Activated T-cell treated with anti-CD3 and anti-CD28 coated beads, Interleukin-2, amount 50 U/mL, for 24 hours (primary cell): ENCODE results near the gene LENG9.

Experiments used
- DNase-seq: peaks from one replicate; pipeline ENCODE4 v3.0.0-alpha.2; 2020
- H3K27ac Mint-ChIP-seq: 2 replicates; pipeline ENCODE4 v1.8.0; 2020; ENCODE audit warnings: mild to moderate bottlenecking, mixed read lengths
- H3K27me3 Mint-ChIP-seq: 2 replicates; pipeline ENCODE4 v1.8.0; 2020; ENCODE audit warnings: mixed read lengths
- H3K36me3 Mint-ChIP-seq: 2 replicates; pipeline ENCODE4 v1.8.0; 2020; ENCODE audit warnings: low read depth, mixed read lengths
- H3K4me1 Mint-ChIP-seq: 2 replicates; pipeline ENCODE4 v1.8.0; 2020; ENCODE audit warnings: low read depth, mixed read lengths
- H3K4me3 Mint-ChIP-seq: 2 replicates; pipeline ENCODE4 v1.8.0; 2020; ENCODE audit warnings: mild to moderate bottlenecking, moderate library complexity, mixed read lengths
- H3K9me3 Mint-ChIP-seq: 2 replicates; pipeline ENCODE4 v1.8.0; 2020; ENCODE audit warnings: mixed read lengths

Gene LENG9

GRCh38 chr19:54429545-54430227, 33.9 kb downstream of the LENG9 start:
- Mint-ChIP-seq H3K27me3 (peaks cover 39% of the 10 kb centered on the region), H3K27ac (no peak overlapping the region), H3K36me3 (no peaks in the 10 kb centered on the region), H3K4me1 (peaks cover 12% of the 10 kb centered on the region), H3K4me3 (no peak overlapping the region), H3K9me3 (no peaks in the 10 kb centered on the region)
- no peak for DNase-seq

GRCh38 chr19:54429176-54429495, 34.4 kb downstream of the LENG9 start:
- Mint-ChIP-seq H3K27me3 (peaks cover 44% of the 10 kb centered on the region), H3K4me1 (peaks cover 8% of the 10 kb centered on the region), H3K4me3 (no peak overlapping the region), H3K9me3 (no peaks in the 10 kb centered on the region), H3K36me3 (no peaks in the 10 kb centered on the region), H3K27ac (no peak overlapping the region)
- DNase-seq = no peak

- H3K9me3 Mint-ChIP-seq = no peaks in the 10 kb centered on the region
- no peaks in the 10 kb centered on the region for H3K36me3 Mint-ChIP-seq
- H3K4me1 Mint-ChIP-seq = peaks cover 5% of the 10 kb centered on the region
- peaks cover 50% of the 10 kb centered on the region for H3K27me3 Mint-ChIP-seq
- no peak for DNase-seq
- no peak overlapping the region for H3K4me3 Mint-ChIP-seq
- no peak overlapping the region for H3K27ac Mint-ChIP-seq
Measured at GRCh38 chr19:54428323-54429175, 35.0 kb downstream of the LENG9 start.

- Mint-ChIP-seq H3K4me3 (no peak overlapping the region), H3K27me3 (peaks cover 55% of the 10 kb centered on the region), H3K4me1 (peaks cover 5% of the 10 kb centered on the region), H3K27ac (no peak overlapping the region), H3K36me3 (no peaks in the 10 kb centered on the region), H3K9me3 (no peaks in the 10 kb centered on the region)
- DNase-seq = no peak
Measured at GRCh38 chr19:54427586-54427985, 36.0 kb downstream of the LENG9 start.

GRCh38 chr19:54426291-54426931, 37.2 kb downstream of the LENG9 start:
- H3K27me3 Mint-ChIP-seq = peaks cover 58% of the 10 kb centered on the region

GRCh38 chr19:54425382-54425723, 38.2 kb downstream of the LENG9 start:
- Mint-ChIP-seq H3K36me3 (no peaks in the 10 kb centered on the region), H3K27ac (no peak overlapping the region), H3K27me3 (peaks cover 62% of the 10 kb centered on the region), H3K4me3 (no peak overlapping the region), H3K9me3 (no peaks in the 10 kb centered on the region), H3K4me1 (no peaks in the 10 kb centered on the region)
- no peak for DNase-seq

More at GRCh38 chr19:54426291-54426931, 37.2 kb downstream of the LENG9 start:
- H3K36me3 Mint-ChIP-seq = no peaks in the 10 kb centered on the region
- peaks cover 5% of the 10 kb centered on the region for H3K4me1 Mint-ChIP-seq
- H3K27ac Mint-ChIP-seq = no peak overlapping the region
- no peaks in the 10 kb centered on the region for H3K9me3 Mint-ChIP-seq
- DNase-seq = no peak
- no peak overlapping the region for H3K4me3 Mint-ChIP-seq

GRCh38 chr19:54424660-54425381, 38.8 kb downstream of the LENG9 start:
- Mint-ChIP-seq H3K27ac (no peak overlapping the region), H3K36me3 (no peaks in the 10 kb centered on the region), H3K4me3 (no peak overlapping the region), H3K27me3 (peaks cover 64% of the 10 kb centered on the region), H3K4me1 (no peaks in the 10 kb centered on the region), H3K9me3 (no peaks in the 10 kb centered on the region)
- DNase-seq = no peak

- DNase-seq = no peak
- Mint-ChIP-seq H3K36me3 (no peaks in the 10 kb centered on the region), H3K27me3 (peaks cover 67% of the 10 kb centered on the region), H3K9me3 (no peaks in the 10 kb centered on the region), H3K27ac (no peak overlapping the region), H3K4me3 (no peak overlapping the region), H3K4me1 (no peaks in the 10 kb centered on the region)
Measured at GRCh38 chr19:54424201-54424600, 39.4 kb downstream of the LENG9 start.

- H3K4me1 Mint-ChIP-seq = peaks cover 13% of the 10 kb centered on the region
- DNase-seq = no peak
- H3K4me3 Mint-ChIP-seq = no peak overlapping the region
- H3K27ac Mint-ChIP-seq = no peak overlapping the region
- H3K9me3 Mint-ChIP-seq = no peaks in the 10 kb centered on the region
- H3K27me3 Mint-ChIP-seq = peaks cover 66% of the 10 kb centered on the region
- H3K36me3 Mint-ChIP-seq = no peaks in the 10 kb centered on the region
Measured at GRCh38 chr19:54422136-54422535, 41.4 kb downstream of the LENG9 start.

GRCh38 chr19:54421521-54421920, 42.1 kb downstream of the LENG9 start:
- Mint-ChIP-seq H3K4me1 (peaks cover 15% of the 10 kb centered on the region), H3K27ac (no peak overlapping the region), H3K27me3 (peaks cover 66% of the 10 kb centered on the region)

GRCh38 chr19:54421169-54421516, 42.4 kb downstream of the LENG9 start:
- Mint-ChIP-seq H3K4me1 (peaks cover 15% of the 10 kb centered on the region), H3K36me3 (no peaks in the 10 kb centered on the region), H3K9me3 (no peaks in the 10 kb centered on the region), H3K27me3 (peaks cover 66% of the 10 kb centered on the region), H3K4me3 (no peak overlapping the region), H3K27ac (no peak overlapping the region)
- no peak for DNase-seq

More at GRCh38 chr19:54421521-54421920, 42.1 kb downstream of the LENG9 start:
- Mint-ChIP-seq H3K9me3 (no peaks in the 10 kb centered on the region), H3K36me3 (no peaks in the 10 kb centered on the region), H3K4me3 (no peak overlapping the region)
- no peak for DNase-seq

GRCh38 chr19:54420383-54421168, 43.0 kb downstream of the LENG9 start:
- Mint-ChIP-seq H3K27ac (no peak overlapping the region), H3K36me3 (no peaks in the 10 kb centered on the region), H3K4me1 (peaks cover 17% of the 10 kb centered on the region), H3K4me3 (no peak overlapping the region), H3K27me3 (peaks cover 66% of the 10 kb centered on the region), H3K9me3 (no peaks in the 10 kb centered on the region)
- DNase-seq = no peak

GRCh38 chr19:54420068-54420382, 43.6 kb downstream of the LENG9 start:
- DNase-seq = no peak
- Mint-ChIP-seq H3K4me3 (no peak overlapping the region), H3K9me3 (no peaks in the 10 kb centered on the region), H3K27me3 (peaks cover 61% of the 10 kb centered on the region), H3K27ac (no peak overlapping the region), H3K4me1 (peaks cover 17% of the 10 kb centered on the region), H3K36me3 (no peaks in the 10 kb centered on the region)
